HG03342 (cell line): ENCODE measurements around the gene LRBA.
A peak's percentile ranks its signal among the peaks of the same experiment; 100 is the strongest.

Experiments
- ATAC-seq: cut with Tn5 transposase; IDR thresholded peaks from one replicate; pipeline ENCODE4 v1.9.1; 2021; ENCODE audit warnings: mild to moderate bottlenecking, moderate library complexity; ENCODE audit not compliant: unreplicated experiment

Gene LRBA

DNA sequence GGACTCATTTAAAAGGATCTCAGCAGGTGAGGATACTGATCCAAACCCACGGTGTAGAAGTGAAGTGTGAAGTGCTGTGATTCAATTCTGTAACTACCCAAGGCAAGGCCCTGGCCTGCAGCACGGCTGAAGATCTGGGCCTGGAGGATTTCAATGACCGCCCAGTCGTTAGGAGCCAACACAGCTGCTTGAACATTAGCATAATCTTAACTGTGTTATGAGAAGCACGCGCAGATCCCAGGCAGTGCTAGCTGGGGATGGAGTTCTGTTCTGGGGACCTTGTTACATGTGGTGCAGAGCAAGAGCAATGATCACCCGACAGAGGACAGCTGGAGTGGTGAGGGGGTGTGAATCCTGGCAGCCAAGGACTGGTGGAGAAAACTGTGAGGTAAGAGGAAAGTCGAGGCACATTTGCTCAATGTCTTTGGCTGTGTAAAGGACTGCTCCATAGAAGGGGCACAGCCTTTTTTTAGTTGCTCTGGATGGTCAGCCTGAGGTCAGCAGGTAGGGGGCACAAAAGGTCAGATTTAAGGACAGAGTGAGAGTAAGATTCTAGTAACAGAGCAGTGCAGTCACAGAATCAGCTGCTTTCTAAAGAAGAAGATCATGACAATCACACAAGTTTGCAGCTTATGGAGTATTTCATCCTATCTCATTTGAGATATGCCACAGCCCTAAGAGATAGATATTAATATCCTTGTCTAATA is 755.1 kb downstream of the LRBA start:
- no peak for ATAC-seq

DNA sequence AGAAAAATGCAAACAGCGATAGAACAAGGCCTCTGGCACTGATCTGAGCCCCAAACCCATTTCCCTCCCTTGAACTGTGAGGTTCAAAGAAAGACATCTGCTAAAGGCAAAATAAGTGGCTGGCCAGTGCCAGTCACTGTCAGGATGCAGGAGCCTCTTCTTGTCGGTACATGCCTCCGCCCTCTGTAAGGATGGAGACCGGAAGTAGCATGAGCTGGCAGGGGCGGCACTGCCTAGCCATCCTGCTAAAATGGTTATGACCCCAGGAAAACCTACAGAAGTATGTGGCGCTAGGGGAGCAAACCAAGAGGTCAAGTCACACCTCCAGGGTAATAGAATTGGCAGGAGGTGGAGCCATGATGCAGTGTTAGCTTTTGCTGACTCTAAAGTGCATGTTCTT is 756.5 kb downstream of the LRBA start:
- no peak for ATAC-seq

DNA sequence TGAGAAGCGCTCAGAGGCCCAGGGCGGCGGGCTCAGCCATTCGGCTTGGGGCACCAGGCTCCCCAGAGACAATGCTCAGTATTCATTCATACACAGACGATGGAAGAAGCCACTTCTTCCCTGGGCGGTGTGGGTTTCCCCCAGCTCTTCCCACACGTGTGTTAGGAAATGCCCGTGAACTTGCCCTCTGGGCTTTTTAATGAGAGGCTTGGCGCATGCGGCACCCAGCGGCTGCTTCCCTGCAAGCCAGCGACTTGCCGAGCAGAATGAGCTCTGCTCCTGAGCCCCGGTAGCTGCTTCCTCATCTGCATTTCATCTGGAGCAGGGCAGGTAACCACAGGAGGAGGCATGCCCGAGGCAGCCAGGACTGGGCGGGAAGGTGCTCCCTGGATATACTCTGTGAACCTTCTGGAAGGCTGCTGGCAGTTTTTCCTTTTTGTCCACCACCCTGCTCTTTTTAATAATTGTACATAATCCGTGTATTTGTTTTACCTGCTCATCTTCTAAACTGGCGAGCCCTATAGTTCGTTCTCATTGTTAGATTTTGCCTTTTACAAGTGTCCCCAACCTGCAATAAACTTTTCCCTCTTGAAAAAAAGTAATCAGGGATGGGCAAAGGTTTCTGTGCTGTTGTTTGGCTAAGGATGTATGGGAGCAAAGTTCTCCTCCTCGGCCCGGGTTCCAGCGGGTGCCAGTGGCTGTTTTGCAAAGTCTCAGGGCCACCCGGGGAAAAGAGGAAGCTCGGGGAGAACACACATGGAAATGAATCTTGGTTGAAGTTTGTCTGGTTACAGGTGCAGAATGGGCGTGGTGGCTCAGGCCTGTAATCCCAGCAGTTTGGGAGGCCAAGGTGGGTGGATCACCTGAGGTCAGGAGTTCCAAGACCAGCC is 758.0 kb downstream of the LRBA start:
- no peak for ATAC-seq

DNA sequence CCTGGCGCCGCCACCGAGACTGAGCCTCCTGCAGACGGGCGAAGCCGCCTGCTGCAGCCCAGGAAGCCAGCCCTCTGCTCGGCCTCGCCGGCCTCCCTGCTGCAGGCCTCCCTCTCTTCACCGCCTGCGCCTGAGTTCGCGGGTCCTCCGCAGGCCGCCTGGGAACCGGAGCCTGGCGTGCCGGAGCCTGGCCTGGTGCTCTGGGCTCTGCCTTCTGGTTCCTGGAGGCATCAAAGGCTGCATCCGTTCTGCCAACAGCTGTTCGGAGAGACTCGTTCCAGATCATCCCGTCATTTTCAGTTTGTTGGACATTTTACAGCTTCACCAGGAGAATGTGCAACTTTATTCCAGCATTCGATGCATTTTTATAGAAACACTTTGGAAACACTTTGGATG is 758.9 kb downstream of the LRBA start:
- no peak for ATAC-seq

DNA sequence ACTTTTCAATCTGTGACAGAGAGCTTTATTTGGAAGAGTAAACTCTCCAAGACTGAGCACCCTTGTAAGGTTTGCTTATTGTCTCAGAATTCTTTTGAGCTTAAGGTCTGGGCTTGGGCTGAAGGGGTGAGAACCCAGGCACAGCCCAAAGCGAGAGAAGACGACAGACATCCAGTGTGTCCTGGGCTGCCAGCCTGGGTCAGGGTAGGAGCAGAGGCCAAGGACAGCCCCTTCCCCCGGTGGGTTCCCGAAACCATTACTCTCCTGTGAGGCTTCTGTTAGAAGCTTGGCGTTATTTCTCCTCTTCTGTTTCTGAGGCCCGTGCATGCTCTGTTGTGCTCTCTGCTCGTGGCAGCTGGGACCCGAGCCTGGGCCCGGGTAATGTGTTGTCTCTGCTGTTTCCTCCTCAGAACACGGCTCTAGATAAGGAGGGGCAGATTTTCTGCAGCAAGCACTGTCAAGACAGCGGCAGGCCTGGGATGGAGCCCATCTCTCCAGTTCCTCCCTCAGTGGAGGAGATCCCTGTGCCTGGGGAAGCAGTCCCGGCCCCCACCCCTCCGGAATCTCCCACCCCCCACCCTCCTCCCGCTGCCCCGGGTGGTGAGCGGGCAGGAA is 759.4 kb downstream of the LRBA start:
- ATAC-seq, result no peak

DNA sequence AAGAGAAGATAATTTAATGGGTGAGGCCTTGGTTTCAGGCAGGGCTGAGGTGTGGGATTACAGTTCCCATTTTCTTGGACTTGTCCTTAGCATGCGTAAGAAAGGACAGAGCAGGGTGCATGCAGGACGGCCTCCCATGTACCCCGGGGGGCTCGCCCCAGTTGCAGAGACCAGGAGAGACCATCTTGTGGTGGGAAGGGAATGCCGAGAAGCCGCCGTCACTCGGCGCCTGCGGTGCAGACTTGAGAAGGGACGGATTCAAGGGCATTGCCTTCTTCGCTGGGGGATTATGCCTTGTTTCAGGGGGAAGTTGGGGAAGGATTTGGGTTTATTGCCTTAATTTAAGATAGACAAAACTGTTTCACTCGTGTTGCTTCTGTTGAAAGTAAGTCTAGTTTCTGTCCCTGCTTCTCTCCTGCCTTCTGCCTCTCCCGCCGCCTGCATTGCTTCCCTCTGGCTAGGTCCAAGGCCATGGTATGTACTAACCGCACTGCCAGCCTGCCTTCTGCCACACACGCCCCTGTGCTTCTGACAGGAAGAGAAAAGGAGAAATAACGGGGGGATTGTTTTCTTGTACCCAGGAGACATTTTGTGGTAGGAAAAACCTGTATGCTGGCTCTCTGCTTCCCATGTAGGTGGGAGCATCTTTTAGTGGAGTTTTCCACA is 761.0 kb downstream of the LRBA start:
- ATAC-seq, result no peak

DNA sequence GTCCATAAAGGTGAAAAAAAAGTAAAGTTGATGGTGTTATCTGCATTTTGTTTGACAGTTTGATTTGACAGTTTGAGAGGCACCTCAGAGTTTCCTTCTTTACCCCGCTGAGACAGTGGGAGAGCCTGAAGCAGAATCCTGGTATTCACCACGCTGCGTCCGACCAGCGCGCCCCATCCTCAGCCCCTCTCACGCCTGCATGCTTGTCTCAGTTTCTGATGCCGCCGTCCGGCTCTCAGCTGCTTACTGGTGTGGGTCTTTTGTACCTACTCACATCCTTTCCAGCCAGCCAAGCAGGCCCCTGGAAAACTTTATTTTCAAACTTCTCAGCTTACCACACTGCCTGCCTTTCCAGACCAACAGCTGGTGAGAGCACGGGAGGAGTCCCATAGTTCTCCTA is 761.7 kb downstream of the LRBA start:
- no peak for ATAC-seq

DNA sequence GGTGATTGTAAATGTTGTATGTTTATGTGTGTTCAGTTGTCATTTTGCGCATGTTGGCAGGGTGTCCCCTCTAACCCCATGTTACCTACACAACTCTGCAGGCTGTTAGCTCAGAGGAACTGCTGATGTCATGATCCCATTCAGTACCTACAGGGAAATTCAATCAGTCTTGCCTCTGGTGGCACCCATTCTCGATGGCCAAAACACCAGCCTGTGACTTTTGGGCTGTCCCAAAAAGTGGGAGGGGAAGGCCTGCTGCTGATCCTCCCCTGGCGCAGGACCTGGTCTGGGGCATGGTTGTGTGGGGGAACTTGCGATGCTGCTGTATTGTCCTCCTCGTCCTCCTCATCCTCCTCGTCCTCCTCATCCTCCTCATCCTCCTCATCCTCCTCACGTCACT is 762.3 kb downstream of the LRBA start:
- no peak for ATAC-seq

DNA sequence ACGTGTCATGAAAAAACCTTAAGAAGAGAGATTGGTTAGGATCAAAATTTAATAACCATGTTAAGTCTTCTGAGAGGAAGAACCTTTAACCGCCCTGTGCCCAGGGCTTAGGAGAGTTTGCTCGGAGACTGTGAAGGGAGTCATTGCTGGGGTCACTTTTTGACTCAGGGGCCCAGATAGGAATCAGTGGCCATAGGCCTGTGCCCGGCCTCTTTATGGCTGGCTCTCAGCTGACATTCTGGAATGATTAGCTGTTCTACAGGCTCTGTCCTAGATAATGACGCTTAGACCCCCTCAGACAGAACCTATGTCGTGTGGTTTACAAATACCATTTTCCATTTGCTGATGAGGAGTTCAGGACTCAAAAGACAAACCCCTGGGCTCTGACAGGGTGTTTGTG is 762.8 kb downstream of the LRBA start:
- ATAC-seq, result no peak

DNA sequence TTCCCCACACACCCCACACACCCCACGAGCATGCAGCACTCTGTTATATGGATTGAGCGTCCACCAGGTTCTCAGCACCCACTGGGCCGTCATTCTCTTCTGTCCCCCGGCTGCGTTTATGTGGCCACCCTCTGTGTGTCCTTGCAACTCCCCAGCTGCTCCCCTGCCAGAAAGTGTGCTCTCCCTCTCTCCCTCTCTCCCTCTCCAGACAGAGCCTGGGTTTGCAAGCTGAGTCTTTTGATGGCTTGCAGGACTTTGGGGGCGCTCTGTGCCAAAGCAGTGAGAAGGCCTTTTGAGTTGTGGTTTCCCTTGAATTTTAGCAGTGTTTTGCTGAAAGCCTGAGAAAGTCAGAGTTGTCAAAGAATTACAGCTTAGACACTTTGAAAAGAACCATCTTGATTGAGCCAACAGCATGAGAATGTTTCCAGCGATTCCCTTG is 763.3 kb downstream of the LRBA start:
- ATAC-seq, result no peak

DNA sequence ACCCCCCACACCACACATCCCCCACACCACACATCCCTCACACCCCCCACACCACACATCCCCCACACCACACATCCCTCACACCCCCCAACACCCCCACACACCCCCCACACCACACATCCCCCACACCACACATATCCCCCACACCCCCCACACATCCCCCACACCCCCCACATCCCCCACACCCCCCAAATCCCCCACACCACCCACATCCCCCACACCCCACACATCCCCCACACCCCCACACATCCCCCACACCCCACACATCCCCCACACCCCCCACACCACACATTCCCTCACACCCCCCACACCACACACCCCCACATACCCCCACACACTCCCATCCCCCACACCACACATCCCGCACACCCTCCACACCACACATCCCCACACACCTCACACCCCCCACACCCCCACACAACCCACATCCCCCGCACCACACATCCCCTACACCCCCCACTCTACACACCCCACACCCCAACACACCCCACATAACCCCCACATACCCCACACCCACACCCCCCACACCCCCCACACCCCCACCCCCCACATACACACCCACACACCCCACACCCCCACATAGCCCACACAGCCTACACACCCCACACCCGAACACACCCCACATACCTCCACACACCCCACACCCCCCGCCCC is 764.0 kb downstream of the LRBA start:
- ATAC-seq, result no peak

DNA sequence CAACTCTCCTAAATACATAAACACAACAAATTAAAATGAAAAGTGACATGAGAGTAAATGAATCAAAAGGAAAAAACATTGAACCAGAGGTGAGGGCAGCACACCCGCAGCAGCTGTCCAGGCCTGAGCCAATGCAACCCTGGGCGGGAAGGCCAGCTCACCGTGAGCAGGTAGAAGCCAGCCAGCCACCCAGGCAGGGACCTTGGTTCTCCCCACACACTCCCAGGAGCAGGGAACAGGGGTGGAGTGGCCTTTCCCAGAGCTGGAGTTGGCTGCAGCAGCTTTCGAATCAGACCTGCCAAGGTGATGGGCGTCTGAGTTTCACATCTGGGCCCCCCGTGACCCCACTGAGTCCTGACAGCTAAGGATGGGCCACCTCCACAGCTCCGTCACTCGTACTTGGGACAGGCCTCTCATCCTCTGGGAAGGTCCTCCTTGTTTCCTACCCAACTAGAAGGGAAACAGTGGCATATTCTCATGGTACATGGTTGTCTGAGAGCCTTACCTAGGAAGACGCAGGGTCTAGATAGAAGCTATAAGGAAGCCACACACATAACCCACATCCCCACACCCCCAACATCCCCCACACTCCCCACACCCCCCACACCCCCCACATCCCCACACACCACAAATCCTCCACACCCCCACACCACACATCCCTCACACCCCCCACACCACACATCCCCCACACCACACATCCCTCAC is 764.6 kb downstream of the LRBA start:
- ATAC-seq, result no peak

DNA sequence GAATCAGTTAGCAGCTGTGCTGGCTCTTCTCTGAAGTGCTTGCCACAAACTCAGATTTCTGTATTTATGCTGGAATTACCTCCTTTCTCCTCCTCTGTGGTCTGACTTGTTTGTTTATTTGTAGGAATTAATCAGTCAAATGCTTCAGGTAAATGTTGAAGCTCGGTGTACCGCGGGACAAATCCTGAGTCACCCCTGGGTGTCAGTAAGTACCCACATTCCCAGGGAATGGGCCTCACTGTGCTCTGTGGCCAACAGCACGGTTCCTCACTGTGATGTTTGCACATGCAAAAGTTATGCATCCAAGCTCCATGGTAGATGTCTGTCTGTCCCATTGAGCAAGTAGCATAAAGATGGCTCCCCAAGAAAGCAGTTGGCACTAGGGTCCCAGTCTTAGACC is 766.9 kb downstream of the LRBA start:
- ATAC-seq, result no peak

DNA sequence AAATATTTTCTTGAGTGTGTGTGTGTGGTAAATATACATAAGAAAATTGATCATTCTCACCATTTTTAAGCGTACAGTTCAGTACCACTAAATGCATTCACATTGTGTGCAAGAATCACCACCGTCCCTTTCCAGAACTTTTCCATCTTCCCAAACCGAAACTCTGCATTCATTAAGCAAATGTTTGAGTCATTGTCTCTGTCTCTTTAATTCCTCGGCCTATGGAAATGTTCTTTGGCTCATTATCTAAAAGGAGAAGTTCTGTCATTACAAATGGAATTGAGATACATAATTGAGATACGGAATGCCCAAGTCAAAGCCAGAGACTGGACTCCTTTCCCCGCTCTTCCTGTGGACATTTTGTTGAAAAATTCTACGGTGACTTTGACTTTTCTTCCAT is 767.9 kb downstream of the LRBA start:
- no peak for ATAC-seq

DNA sequence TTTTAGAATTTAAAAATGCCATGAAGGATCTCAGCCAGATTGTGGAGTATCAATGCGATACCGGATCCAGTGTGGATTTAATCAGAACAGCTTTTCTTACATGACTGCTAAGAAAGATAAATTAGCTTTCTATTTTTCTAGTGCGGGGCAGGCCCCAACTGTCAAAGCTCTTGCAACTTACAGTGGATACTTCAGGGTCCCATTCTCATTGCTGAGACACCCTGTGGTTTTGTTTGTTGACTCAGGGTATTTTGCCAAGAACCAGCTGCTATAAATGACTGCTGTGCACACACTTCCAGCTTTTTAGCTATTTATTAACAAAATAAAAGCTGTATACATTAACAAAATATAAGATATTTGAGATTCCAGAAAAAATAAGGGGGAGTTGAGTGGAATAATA is 770.5 kb downstream of the LRBA start:
- ATAC-seq, result no peak

DNA sequence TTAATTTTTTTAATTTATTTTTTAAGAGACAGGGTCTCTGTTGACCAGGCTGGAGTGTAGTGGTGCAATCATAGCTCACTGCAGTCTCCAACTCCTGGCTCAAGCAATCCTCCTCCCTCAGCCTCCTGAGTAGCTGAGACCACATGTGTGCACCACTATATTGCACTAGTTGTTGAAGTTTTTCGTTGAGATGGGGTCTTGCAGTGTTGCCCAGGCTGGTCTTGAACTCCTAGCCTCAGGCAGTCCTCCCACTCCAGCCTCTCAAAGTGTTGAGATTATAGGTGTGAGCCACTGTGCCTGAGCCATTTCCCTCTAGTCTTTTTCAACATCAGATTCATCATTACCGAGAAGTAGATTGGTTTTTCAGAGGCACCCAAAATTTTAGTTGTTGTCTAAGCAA is 771.2 kb downstream of the LRBA start:
- no peak for ATAC-seq

DNA sequence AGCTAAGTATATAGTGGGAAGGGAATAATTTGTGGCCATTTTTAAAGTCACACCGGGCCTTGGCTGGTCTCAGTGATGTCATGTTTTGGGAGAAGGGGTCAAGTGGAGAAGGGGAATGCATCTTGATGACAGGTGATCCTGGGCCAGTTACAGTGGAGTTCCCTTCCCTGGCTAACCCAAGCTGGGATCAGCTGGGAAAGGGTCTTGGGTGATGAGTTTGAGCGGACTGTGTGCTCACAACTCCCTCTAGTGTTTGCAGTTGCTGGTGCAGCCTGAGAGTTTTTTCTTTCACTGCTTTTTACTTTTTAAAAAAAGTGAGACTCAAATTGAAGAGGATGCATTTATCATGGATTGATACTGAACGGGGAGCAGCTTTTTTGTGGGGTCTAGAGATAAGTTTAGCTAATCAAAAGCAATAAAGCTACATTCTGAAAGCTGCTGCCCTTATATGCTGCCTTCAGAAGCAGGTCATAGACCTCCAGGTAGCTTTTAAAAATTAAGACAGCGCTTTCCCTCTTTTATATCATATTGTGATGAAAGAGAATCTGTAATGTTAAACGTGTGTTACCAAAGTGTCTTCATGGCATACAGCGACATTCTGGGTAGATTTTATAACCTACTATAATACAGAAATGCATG is 772.1 kb downstream of the LRBA start:
- peak; percentile 62 for ATAC-seq

DNA sequence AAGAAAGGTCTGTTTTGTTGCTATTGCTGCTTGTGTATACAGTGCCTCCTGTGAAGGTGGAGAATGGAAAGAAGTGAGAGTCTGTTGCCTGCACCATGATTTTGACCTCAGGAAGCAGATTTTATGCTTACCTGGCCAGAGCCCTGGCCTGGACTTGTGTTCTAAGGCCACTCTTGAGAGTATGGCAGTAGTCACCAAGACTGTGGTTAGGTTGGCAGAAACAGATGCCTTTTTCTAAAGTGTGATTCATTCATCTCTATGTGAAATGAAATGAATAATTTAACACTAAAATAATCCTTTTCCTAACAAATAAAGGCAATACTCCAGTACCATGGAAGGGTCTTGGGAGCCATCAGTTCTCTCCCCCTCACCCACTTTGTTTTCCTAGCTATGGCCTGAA is 775.1 kb downstream of the LRBA start:
- no peak for ATAC-seq

DNA sequence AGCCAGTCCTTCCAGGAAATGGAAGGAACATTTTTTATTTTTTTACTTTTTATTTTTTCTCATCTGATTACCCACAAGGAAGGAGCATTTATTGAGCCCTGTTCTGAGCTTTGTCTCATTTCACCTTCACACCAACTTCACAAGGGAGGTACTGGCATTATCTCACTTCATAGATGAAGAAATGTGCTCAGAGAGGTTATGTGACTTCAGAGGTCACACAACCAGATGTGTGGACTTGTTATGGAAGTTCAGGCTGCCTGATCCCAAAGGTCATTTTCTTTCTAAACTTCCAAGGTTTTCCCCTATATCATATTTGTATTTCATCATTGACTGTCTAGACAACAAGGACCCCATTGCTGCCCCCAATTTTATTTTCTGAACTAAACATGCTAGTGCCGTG is 776.5 kb downstream of the LRBA start:
- no peak for ATAC-seq
